Astrocyte of the cerebellum (primary cell): ENCODE results near the gene RPS8.
"Not testable (repeated sequence)": the region's sequence is repeated elsewhere in the genome, so short reads cannot be mapped to it uniquely, and the experiment has no call there.

Experiments used
- DNase-seq: peaks from one replicate; pipeline ENCODE4 v3.0.0-alpha.2; 2011; ENCODE audit warnings: low read depth
- H3K4me3 ChIP-seq: 2 replicates; pipeline ENCODE4 v1.5.1; 2011; ENCODE audit warnings: mild to moderate bottlenecking, low read depth, low read length, moderate library complexity
- CTCF ChIP-seq: IDR thresholded peaks from 2 replicates; pipeline ENCODE4 v1.5.1; 2012; ENCODE audit warnings: low read length, low read depth, moderate library complexity, mild to moderate bottlenecking; ENCODE audit errors: missing control alignments
- in situ Hi-C: cut with HindIII; loops from 2 replicates; pipeline ENCODE4 v1.10.0; 2017; ENCODE audit warnings: low sequenced_read_pairs

The RPS8 gene

GRCh38 chr1:44812822-44813543, 37.6 kb downstream of the RPS8 start:
- no peak for DNase-seq
- TF ChIP-seq CTCF, result no peak
- peak overlapping the region; percentile 37 for H3K4me3 ChIP-seq
- in situ Hi-C loops, result no loop called here

- in situ Hi-C loops, DNase-seq, H3K4me3 ChIP-seq: not testable (repeated sequence)
Measured at GRCh38 chr1:44815926-44816325, 40.6 kb downstream of the RPS8 start.

DNA sequence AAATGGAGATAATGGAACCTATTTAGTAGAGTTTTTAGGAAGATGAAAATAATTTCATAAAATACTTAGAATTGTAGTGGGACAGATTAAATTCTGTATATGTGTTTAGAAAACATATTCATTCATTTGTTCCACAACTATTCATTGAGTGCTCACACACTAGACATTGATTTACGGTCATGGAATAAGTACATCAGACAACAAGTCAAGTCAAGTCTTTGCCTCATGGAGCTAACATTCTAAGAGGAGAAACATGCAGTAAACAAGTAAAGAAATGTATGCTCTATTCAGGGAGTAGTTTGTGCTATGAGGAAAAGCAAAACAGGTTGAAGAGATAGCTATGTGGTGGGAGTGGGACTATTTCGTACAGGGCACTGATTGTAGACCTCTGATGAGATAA, 42.0 kb downstream of the RPS8 start:
- in situ Hi-C loops, result no loop called here
- no peak overlapping the region for H3K4me3 ChIP-seq
- DNase-seq, result no peak
- TF ChIP-seq CTCF, result no peak

DNA sequence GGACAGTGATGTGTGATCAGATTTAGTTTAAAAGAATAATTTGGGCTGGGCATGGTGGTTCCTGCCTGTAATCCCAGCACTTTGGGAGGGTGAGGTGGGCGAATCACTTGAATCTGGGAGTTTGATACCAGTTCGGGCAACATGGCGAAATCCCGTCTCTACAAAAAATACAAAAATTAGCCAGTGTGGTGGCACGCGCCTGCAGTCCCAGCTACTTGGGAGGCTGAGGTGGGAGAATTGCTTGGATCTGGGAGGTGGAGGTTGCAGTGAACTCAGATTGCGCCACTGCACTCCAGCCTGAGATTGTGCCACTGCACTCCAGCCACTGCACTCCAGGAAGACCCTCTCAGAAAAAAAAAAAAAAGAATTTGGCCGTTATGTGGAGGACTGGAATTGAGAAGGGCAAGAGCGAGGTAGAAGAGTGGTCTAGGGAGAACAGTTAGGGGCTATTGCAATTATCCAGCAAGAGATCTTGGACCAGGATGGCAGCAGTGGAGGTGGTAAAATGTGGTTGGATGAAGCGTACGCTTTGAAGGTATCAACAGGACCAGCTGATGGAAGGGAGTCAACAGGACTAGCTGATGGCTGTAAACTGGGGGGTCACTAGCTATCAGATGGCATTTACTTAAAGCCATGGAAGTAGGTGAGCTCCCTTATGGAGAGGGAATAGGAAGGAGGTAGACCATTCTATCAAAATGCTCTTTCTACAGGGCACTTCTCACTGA, 42.6 kb downstream of the RPS8 start:
- H3K4me3 ChIP-seq, result no peak overlapping the region
- no peak for DNase-seq
- in situ Hi-C loops, result no loop called here
- no peak for TF ChIP-seq CTCF

DNA sequence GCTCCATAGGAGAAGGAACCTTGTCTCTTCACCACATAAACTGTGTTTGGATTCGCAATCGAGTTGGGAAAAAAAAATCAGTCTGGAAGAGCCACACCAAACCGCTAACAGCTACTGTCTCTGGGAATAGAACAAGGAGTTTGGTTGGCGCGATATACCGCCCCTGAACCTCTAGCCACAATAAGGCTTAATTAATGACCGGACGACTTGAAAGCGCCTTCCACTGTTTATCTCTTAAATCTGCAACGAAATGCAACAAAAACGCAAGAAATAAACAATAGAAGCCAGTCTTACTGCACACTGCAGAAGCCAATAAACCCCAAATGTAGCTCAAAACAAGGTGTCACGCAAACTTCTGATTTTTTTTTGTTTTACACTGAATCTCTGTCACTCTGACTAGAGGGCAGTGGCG, 43.9 kb downstream of the RPS8 start:
- TF ChIP-seq CTCF, result peak; percentile 7
- DNase-seq, result no peak
- peak overlapping the region; percentile 31 for H3K4me3 ChIP-seq
- in situ Hi-C loops, result no loop called here

- in situ Hi-C loops, result no loop called here
- peak; percentile 89 for DNase-seq
- no peak for TF ChIP-seq CTCF
Measured at GRCh38 chr1:44819608-44820327, 44.4 kb downstream of the RPS8 start.

More at GRCh38 chr1:44819608-44820327, 44.4 kb downstream of the RPS8 start:
- peak overlapping the region; percentile 50 for H3K4me3 ChIP-seq
